Astrocyte of the cerebellum (primary cell): ENCODE results near the gene SNED1.
"Not testable (repeated sequence)": the region's sequence is repeated elsewhere in the genome, so short reads cannot be mapped to it uniquely, and the experiment has no call there.

Source experiments
- DNase-seq: peaks from one replicate; pipeline ENCODE4 v3.0.0-alpha.2; 2011; ENCODE audit warnings: low read depth
- H3K4me3 ChIP-seq: 2 replicates; pipeline ENCODE4 v1.5.1; 2011; ENCODE audit warnings: mild to moderate bottlenecking, low read depth, low read length, moderate library complexity
- in situ Hi-C: cut with HindIII; loops from 2 replicates; pipeline ENCODE4 v1.10.0; 2017; ENCODE audit warnings: low sequenced_read_pairs
- TF ChIP-seq, protein P1 (sequence below): IDR thresholded peaks from 2 replicates; pipeline ENCODE4 v1.5.1; 2012; ENCODE audit warnings: low read length, low read depth, moderate library complexity, mild to moderate bottlenecking; ENCODE audit errors: missing control alignments

SNED1 gene

DNA sequence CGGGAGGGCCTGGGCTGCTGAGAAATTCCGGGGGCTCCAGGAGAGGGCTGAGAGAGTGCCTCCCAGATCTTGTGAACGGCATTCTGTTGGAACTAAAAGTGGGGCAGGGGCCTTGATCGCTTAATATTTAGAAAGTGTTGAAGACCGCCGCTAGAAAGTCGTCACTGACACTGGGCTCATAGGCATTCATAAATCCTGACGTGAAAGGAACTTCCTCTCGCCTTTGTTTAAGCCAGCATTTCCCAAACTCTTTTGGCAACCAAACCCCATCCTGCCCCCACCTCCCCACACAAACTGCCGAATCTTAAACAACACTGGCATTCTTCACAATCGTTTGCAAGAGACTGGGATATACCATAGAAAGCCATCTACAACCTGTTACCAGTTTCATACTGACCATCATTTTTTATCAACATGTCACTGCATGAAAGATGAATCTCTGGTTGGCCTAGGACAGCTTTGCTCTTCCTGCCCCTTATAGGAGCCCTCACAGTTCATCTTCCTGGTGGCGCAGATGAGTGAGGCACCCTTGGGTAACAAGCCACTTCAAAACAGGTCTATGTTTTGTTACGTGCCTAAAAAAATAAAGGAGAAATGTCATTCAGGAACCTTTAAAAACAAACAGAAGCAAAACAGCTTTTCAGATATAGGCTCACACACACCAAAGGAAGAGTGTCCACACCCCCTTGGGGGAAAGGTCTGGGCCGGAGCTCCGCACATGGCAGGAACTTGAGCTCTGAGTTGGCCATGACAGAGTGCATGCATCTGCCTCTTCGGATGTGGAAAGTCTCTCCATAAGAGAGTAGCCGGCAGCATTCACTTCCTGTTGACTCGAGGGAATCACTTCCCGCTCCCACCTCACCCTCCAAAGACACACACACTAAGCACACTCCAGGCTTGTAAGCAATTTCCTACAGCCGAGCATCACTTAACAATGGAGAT, 90.6 kb downstream of the SNED1 start:
- no peak for DNase-seq
- TF ChIP-seq, protein P1, sequence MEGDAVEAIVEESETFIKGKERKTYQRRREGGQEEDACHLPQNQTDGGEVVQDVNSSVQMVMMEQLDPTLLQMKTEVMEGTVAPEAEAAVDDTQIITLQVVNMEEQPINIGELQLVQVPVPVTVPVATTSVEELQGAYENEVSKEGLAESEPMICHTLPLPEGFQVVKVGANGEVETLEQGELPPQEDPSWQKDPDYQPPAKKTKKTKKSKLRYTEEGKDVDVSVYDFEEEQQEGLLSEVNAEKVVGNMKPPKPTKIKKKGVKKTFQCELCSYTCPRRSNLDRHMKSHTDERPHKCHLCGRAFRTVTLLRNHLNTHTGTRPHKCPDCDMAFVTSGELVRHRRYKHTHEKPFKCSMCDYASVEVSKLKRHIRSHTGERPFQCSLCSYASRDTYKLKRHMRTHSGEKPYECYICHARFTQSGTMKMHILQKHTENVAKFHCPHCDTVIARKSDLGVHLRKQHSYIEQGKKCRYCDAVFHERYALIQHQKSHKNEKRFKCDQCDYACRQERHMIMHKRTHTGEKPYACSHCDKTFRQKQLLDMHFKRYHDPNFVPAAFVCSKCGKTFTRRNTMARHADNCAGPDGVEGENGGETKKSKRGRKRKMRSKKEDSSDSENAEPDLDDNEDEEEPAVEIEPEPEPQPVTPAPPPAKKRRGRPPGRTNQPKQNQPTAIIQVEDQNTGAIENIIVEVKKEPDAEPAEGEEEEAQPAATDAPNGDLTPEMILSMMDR: no peak
- no peak overlapping the region for H3K4me3 ChIP-seq
- in situ Hi-C loops: loop anchor here (25.0 kb wide), 1 partner anchor 152 kb away; no protein-coding TSS in a partner anchor

DNA sequence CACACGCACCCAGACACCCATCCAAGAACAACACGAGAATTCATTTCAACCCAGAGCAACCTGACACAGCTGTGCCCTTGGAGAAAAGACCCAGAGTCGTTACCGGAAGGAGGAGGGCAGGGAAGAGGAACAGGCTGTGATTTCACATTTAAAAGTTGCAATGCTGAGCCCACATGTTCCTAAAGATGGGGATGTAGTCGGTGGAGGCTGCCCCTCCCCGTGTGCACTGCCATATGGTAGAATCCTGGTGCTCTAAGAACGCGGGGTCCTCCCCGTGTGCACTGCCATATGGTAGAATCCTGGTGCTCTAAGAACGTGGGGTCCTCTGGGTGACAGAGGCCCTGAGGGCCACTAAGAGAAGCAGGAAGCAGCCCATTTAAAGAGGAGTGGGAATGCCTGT, 92.8 kb downstream of the SNED1 start:
- in situ Hi-C loops: loop anchor here (25.0 kb wide), 1 partner anchor 154 kb away; no protein-coding TSS in a partner anchor
- no peak for DNase-seq
- no peak overlapping the region for H3K4me3 ChIP-seq
- TF ChIP-seq, protein P1: no peak

DNA sequence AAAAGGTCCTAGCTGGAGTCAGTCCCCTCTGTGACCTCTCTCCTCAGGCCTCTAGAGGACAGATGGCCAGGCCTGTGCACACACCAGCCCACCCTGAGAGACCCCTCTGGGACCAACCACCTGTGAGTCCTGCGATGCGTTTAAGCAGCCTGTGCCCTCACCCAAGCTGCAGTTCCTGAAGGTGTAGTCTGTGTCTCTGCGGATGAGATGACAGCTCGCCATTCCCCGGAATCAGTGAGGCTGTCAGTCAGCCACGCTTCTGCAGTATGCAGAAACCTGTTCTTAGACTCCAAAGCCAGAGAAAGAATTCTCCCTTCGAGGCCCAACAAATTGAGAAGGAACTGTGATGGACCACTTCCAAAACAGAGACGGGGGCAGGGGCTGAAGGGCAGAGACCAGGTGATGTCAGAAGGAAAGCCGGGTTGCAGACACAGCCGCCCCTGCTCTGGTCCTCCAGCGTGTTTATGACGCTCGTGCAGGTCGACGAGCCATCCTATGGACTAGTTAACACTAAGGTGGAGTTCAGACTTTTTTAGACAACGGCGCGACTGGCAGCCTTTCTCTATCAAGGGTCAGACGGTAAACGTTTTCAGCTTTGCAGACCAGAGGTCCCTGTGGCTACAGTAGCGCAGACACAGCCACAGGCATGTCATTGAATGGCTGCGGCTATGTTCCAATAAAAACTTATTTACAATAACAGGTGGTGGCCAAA, 93.5 kb downstream of the SNED1 start:
- TF ChIP-seq, protein P1: no peak
- in situ Hi-C loops: loop anchor here (25.0 kb wide), 1 partner anchor 155 kb away; no protein-coding TSS in a partner anchor
- no peak for DNase-seq
- no peak overlapping the region for H3K4me3 ChIP-seq

DNA sequence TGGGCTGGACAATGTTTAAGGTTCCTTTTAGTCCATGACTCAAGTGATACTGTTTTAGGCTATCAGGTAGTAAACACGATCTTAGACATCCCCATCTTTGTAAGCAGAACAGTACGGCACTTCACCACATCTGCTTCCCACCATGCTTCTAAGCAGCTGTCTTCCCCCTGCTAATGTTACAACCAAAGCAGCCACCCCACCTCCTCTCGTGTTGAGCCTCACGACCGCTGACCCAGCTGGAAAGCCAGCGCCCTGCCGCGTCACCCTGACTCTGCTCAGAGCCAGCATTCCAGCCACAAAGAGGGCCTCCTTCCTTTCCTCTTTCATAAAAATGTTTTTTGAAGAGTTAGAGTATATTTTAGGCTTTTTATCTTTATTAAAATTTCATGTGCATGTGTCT, 94.3 kb downstream of the SNED1 start:
- DNase-seq: no peak
- in situ Hi-C loops: loop anchor here (25.0 kb wide), 1 partner anchor 155 kb away; no protein-coding TSS in a partner anchor
- TF ChIP-seq, protein P1: no peak
- H3K4me3 ChIP-seq: no peak overlapping the region

DNA sequence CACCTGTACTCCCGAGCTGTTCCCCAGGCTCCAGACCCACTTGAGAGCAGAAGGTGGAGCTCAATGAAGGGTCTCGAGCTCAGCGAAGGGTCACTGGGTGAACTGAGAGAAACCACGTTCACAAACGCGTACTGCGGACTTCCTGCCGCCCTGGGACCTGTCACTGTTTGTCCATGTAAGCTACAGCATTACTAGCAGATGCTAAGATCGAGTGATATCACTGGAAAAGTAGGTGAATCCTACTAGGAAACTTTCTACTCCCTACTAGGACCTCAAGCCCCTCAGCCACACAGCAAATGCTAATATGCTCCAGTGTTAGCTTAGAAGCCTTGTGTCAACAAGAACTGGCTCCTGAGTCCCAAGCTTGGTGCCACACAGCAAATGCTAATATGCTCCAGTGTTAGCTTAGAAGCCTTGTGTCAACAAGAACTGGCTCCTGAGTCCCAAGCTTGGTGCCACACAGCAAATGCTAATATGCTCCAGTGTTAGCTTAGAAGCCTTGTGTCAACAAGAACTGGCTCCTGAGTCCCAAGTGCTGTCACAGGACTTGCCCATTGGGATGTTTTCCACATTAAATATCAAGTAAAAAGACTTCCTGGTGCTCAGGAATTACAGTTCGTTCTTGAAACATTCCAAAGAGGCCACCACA, 94.8 kb downstream of the SNED1 start:
- in situ Hi-C loops: loop anchor here (25.0 kb wide), 1 partner anchor 156 kb away; no protein-coding TSS in a partner anchor
- H3K4me3 ChIP-seq: not testable (repeated sequence)

DNA sequence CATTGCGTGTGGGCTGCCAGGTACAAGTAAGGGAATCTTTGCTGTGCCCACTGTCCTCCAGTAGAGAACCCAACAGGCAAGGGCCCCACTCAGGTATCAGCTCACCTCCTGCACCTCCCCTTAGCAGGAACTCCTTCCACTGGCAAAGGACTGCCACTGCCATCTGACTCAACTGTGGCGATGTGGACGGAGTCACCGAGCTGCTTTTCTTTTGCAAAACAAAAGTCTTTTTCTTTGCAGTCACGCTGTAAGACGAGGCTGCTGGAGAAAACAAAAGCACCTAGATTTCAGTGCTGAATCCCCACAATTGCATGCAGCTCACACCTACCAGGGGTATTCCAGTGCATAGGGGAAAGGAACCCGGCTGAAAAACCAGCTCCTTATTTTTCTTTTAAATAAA, 95.8 kb downstream of the SNED1 start:
- no peak for DNase-seq
- TF ChIP-seq, protein P1: no peak
- no peak overlapping the region for H3K4me3 ChIP-seq
- in situ Hi-C loops: loop anchor here (25.0 kb wide), 1 partner anchor 157 kb away; no protein-coding TSS in a partner anchor

More for the DNA sequence above, 94.8 kb downstream of the SNED1 start:
- not testable (repeated sequence) for DNase-seq
